Activated CD4-positive, alpha-beta memory T cell treated with anti-CD3 and anti-CD28 coated beads for 36 hours (primary cell): Measurements from ENCODE around the gene GFOD2. TPM values are rescaled to one million over a fixed set of nuclear protein-coding genes. Genes with fewer than 3 reads are reported as not detected.
A peak's percentile ranks its signal among the peaks of the same experiment; 100 is the strongest.

Source experiments
- CTCF ChIA-PET: fragments of 350-600 bp; sonication (Branson Sonifier 250); formaldehyde crosslinking; loops from one replicate; lab custom pipeline; 2021; ENCODE audit warnings: antibody characterized with exemption, inconsistent platforms; lab: Charles Lee
- POLR2A ChIA-PET: fragments of 350-600 bp; sonication (Branson Sonifier 250); formaldehyde crosslinking; loops from one replicate; lab custom pipeline; 2021; ENCODE audit warnings: antibody characterized with exemption; lab: Charles Lee
- DNase-seq: peaks from one replicate; pipeline ENCODE4 v3.0.0-alpha.2; 2020
- H3K27ac Mint-ChIP-seq: one replicate; pipeline ENCODE4 v1.8.0; 2021; ENCODE audit warnings: mixed read lengths
- H3K27me3 Mint-ChIP-seq: one replicate; pipeline ENCODE4 v1.8.0; 2021; ENCODE audit warnings: mixed read lengths
- H3K36me3 Mint-ChIP-seq: one replicate; pipeline ENCODE4 v1.8.0; 2021; ENCODE audit warnings: mixed read lengths
- H3K4me1 Mint-ChIP-seq: one replicate; pipeline ENCODE4 v1.8.0; 2021; ENCODE audit warnings: low read depth, mixed read lengths
- H3K4me3 Mint-ChIP-seq: one replicate; pipeline ENCODE4 v1.8.0; 2021; ENCODE audit warnings: mild to moderate bottlenecking, mixed read lengths
- H3K9me3 Mint-ChIP-seq: one replicate; pipeline ENCODE4 v1.8.0; 2021; ENCODE audit warnings: mixed read lengths
- intact Hi-C: fragments of 100-400 bp; cut with micrococcal nuclease; formaldehyde crosslinking; loops from one replicate; pipeline ENCODE4 v1.15.1; 2023
- total RNA-seq, 2 experiments: library from RNA; stranded (reverse); gene quantifications; one replicate each; pipeline ENCODE4 v1.2.3, GENCODE V29; 2021

Gene GFOD2
- total RNA-seq, 2 experiments from 2014 or later, result 12.6 to 13.7 TPM

DNA sequence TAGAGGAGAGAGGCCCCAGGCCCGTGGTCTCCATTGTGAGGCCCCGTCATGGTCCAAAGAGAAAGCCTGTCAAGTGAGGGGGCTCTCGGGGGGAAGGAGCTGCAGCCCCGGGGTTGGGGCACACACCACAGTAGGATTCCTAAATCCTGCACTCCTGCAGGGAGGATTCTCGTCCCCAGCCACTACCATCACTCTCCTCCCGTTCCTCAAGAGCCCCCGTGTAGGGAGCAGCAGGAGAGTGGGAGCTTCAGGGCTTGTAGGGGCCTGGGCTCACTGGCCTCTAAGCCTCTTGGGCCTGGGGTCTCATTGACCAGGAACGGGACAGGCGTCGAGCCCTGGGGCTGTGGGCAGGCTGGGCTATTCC, 51.7 kb downstream of the GFOD2 start:
- no peak overlapping the region for H3K27ac Mint-ChIP-seq
- H3K9me3 Mint-ChIP-seq, result no peaks in the 10 kb centered on the region

GRCh38 chr16:67666559-67667452, 52.3 kb downstream of the GFOD2 start, which contains the start of the genes C16orf86 and ENKD1:
TSS of gene C16orf86 (plus strand) at chr16:67666814. CDS start at chr16:67666971, 157 bp downstream.
TSS of gene ENKD1 (minus strand) at chr16:67666750. CDS start at chr16:67666442, 308 bp downstream.
- peak; percentile 87 for DNase-seq
- peaks cover 16% of the 10 kb centered on the region for H3K4me1 Mint-ChIP-seq
- intact Hi-C loops, result loop anchor here (2.0 to 10.0 kb wide), 5 partner anchors 52 to 1668 kb away; partner anchors contain the start of genes CENPT, COG8, FHOD1 and GFOD2
- ChIA-PET CTCF (interaction anchor here (0.6 to 7.8 kb wide), 21 partner anchors 9 to 185 kb away, joined by 3 to 91 read pairs (median 4); partner anchors contain the start of genes ATP6V0D1, CARMIL2, CTCF and GFOD2), POLR2A (interaction anchor here (0.6 to 1.4 kb wide), 3 partner anchors 11 to 167 kb away, joined by 3 read pairs; no protein-coding TSS in a partner anchor)
- peak within 1 kb of the TSS; percentile 82 for H3K4me3 Mint-ChIP-seq
- peaks cover 7% of the 10 kb centered on the region for H3K36me3 Mint-ChIP-seq
- no peaks in the 10 kb centered on the region for H3K9me3 Mint-ChIP-seq
- H3K27ac Mint-ChIP-seq, result no peak within 1 kb of the TSS
- no peaks in the 10 kb centered on the region for H3K27me3 Mint-ChIP-seq

More for the DNA sequence above, 51.7 kb downstream of the GFOD2 start:
- Mint-ChIP-seq H3K27me3 (no peaks in the 10 kb centered on the region), H3K4me3 (peak overlapping the region; percentile 82), H3K4me1 (peaks cover 15% of the 10 kb centered on the region), H3K36me3 (peaks cover 7% of the 10 kb centered on the region)
- CTCF ChIA-PET, result interaction anchor here (0.6 to 7.8 kb wide), 22 partner anchors 9 to 186 kb away, joined by 3 to 91 read pairs (median 4); partner anchors contain the start of genes ATP6V0D1, CARMIL2, CTCF and GFOD2
- DNase-seq, result no peak
- intact Hi-C loops, result loop anchor here (2.0 to 10.0 kb wide), 5 partner anchors 51 to 1667 kb away; partner anchors contain the start of genes CENPT, COG8, FHOD1 and GFOD2
- POLR2A ChIA-PET, result interaction anchor here (0.6 to 1.4 kb wide), 3 partner anchors 11 to 166 kb away, joined by 3 read pairs; no protein-coding TSS in a partner anchor

- Mint-ChIP-seq H3K9me3 (no peaks in the 10 kb centered on the region), H3K36me3 (peaks cover 7% of the 10 kb centered on the region), H3K27ac (no peak overlapping the region), H3K27me3 (no peaks in the 10 kb centered on the region), H3K4me1 (peaks cover 24% of the 10 kb centered on the region), H3K4me3 (peak overlapping the region; percentile 76)
- ChIA-PET CTCF (interaction anchor here (1.3 to 7.8 kb wide), 5 partner anchors 21 to 145 kb away, joined by 3 to 91 read pairs (median 18); partner anchors contain the start of genes CARMIL2 and CTCF), POLR2A (interaction anchor here (1.1 to 1.4 kb wide), 2 partner anchors 103 to 140 kb away, joined by 4 to 5 read pairs; partner anchors contain the start of genes RANBP10 and TSNAXIP1)
- intact Hi-C loops, result loop anchor here (2.0 to 10.0 kb wide), 5 partner anchors 53 to 1669 kb away; partner anchors contain the start of genes CENPT, COG8, FHOD1 and GFOD2
- no peak for DNase-seq
Observed at GRCh38 chr16:67666032-67666551, 53.0 kb downstream of the GFOD2 start.

DNA sequence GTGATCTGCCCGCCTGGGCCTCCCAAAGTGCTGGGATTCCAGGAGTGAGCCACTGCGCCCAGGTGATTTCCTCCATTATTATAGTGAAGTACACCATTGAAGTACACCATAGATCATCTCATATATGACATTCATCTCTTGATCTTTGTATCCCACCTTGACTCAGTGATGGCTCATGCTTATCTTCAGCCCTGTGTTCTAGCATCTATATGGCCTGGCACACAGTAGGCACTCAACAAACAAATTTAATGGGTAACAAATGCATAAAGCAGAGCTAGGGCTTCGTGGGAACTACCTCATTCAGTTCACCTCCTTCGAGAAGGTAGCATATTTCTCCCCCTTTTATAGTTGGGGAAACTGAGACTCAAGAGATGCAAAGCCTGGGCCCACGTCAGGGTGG, 53.5 kb downstream of the GFOD2 start:
- H3K4me3 Mint-ChIP-seq, result peak overlapping the region; percentile 76
- ChIA-PET POLR2A (interaction anchor here (1.1 to 1.4 kb wide), 2 partner anchors 102 to 141 kb away, joined by 4 to 5 read pairs; partner anchors contain the start of genes RANBP10 and TSNAXIP1), CTCF (interaction anchor here (1.3 to 7.8 kb wide), 5 partner anchors 20 to 144 kb away, joined by 3 to 91 read pairs (median 18); partner anchors contain the start of genes CARMIL2 and CTCF)
- peaks cover 24% of the 10 kb centered on the region for H3K4me1 Mint-ChIP-seq
- peaks cover 7% of the 10 kb centered on the region for H3K36me3 Mint-ChIP-seq
- no peak overlapping the region for H3K27ac Mint-ChIP-seq
- no peaks in the 10 kb centered on the region for H3K9me3 Mint-ChIP-seq
- no peak for DNase-seq
- no peaks in the 10 kb centered on the region for H3K27me3 Mint-ChIP-seq
- intact Hi-C loops, result loop anchor here (5.0 to 10.0 kb wide), 4 partner anchors 142 to 1669 kb away; partner anchors contain the start of genes CENPT, COG8, FHOD1 and NIP7

GRCh38 chr16:67664871-67665270, 54.2 kb downstream of the GFOD2 start:
- peaks cover 7% of the 10 kb centered on the region for H3K36me3 Mint-ChIP-seq
- POLR2A ChIA-PET, result interaction anchor here (1.4 kb wide), 1 partner anchor 142 kb away, joined by 4 read pairs; the partner anchor contains the start of genes RANBP10 and TSNAXIP1
- no peak overlapping the region for H3K4me3 Mint-ChIP-seq
- intact Hi-C loops, result loop anchor here (5.0 to 10.0 kb wide), 5 partner anchors 118 to 1670 kb away; partner anchors contain the start of genes CENPT, COG8, FHOD1 and NIP7
- no peaks in the 10 kb centered on the region for H3K27me3 Mint-ChIP-seq
- CTCF ChIA-PET, result interaction anchor here (0.8 to 7.8 kb wide), 8 partner anchors 13 to 152 kb away, joined by 3 to 91 read pairs (median 12); partner anchors contain the start of genes CARMIL2, CTCF and GFOD2
- H3K9me3 Mint-ChIP-seq, result no peaks in the 10 kb centered on the region
- no peak for DNase-seq
- H3K4me1 Mint-ChIP-seq, result peaks cover 24% of the 10 kb centered on the region
- H3K27ac Mint-ChIP-seq, result no peak overlapping the region

- intact Hi-C loops, result loop anchor here (5.0 to 10.0 kb wide), 4 partner anchors 117 to 1671 kb away; partner anchors contain the start of genes CENPT, COG8, FHOD1 and NIP7
- Mint-ChIP-seq H3K4me1 (peaks cover 24% of the 10 kb centered on the region), H3K9me3 (no peaks in the 10 kb centered on the region), H3K27ac (no peak overlapping the region), H3K4me3 (no peak overlapping the region), H3K27me3 (no peaks in the 10 kb centered on the region), H3K36me3 (peaks cover 7% of the 10 kb centered on the region)
- ChIA-PET POLR2A (no interaction called here), CTCF (interaction anchor here (0.8 to 7.8 kb wide), 8 partner anchors 8 to 153 kb away, joined by 3 to 91 read pairs (median 6); partner anchors contain the start of genes CARMIL2, CTCF and GFOD2)
- DNase-seq, result no peak
Observed at GRCh38 chr16:67664258-67664657, 54.9 kb downstream of the GFOD2 start.

DNA sequence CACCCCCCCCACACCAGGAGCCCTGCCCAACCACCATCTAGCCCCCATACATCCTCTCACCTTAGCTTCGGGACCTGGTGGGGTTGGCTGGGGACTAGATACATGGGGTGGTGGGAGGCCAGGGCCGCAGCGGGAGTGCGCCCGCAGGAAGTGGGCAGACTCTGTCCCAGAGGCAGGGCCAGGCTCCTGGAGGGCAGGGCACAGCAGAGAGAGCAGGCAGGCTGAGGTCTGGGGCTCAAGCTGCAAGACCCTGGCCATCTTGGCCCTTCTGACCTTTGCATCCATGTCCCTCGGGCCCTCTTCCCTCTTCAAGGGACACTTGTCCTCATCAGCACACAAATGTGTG, 55.3 kb downstream of the GFOD2 start:
- CTCF ChIA-PET, result interaction anchor here (0.8 to 7.8 kb wide), 10 partner anchors 9 to 358 kb away, joined by 3 to 91 read pairs (median 5); partner anchors contain the start of genes CARMIL2, CTCF and GFOD2
- Mint-ChIP-seq H3K4me3 (no peak overlapping the region), H3K27me3 (no peaks in the 10 kb centered on the region), H3K36me3 (peaks cover 10% of the 10 kb centered on the region), H3K9me3 (no peaks in the 10 kb centered on the region), H3K27ac (no peak overlapping the region), H3K4me1 (peaks cover 28% of the 10 kb centered on the region)
- no peak for DNase-seq
- intact Hi-C loops, result loop anchor here (5.0 to 10.0 kb wide), 4 partner anchors 117 to 1671 kb away; partner anchors contain the start of genes CENPT, COG8, FHOD1 and NIP7
- POLR2A ChIA-PET, result no interaction called here

GRCh38 chr16:67663151-67663876, 55.8 kb downstream of the GFOD2 start:
- Mint-ChIP-seq H3K36me3 (peaks cover 10% of the 10 kb centered on the region), H3K4me1 (peaks cover 34% of the 10 kb centered on the region), H3K9me3 (no peaks in the 10 kb centered on the region), H3K4me3 (no peak overlapping the region), H3K27ac (peak overlapping the region; percentile 30), H3K27me3 (no peaks in the 10 kb centered on the region)
- intact Hi-C loops, result loop anchor here (5.0 to 10.0 kb wide), 4 partner anchors 116 to 1671 kb away; partner anchors contain the start of genes CENPT, COG8, FHOD1 and NIP7
- ChIA-PET CTCF (interaction anchor here (0.8 to 7.8 kb wide), 14 partner anchors 9 to 358 kb away, joined by 3 to 91 read pairs (median 5); partner anchors contain the start of genes CARMIL2, CTCF and GFOD2), POLR2A (interaction anchor here (1.1 kb wide), 1 partner anchor 19 kb away, joined by 4 read pairs; the partner anchor contains the start of gene CARMIL2)
- DNase-seq, result peak; percentile 55

DNA sequence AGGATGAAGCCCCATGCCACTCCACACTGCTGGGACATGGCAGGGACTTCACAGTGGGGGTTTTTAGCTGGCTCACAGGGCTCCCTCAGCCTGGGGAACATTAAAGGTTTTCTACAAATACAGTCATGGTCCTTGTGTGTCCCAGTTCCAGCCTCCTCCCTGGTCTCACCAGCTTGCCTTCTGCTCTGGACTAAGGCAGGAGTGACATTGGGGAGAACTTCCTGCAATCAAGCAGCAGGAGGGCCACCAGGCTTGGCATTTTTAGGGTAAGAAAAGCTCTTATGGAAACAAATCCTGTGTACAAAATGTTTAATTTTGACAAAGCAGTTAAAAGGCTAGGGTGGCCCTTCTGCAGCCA, 56.5 kb downstream of the GFOD2 start:
- Mint-ChIP-seq H3K4me3 (no peak overlapping the region), H3K36me3 (peaks cover 10% of the 10 kb centered on the region), H3K27me3 (no peaks in the 10 kb centered on the region), H3K4me1 (peaks cover 38% of the 10 kb centered on the region), H3K9me3 (no peaks in the 10 kb centered on the region), H3K27ac (no peak overlapping the region)
- no peak for DNase-seq
- intact Hi-C loops, result loop anchor here (5.0 to 10.0 kb wide), 4 partner anchors 115 to 1672 kb away; partner anchors contain the start of genes CENPT, COG8, FHOD1 and NIP7
- POLR2A ChIA-PET, result interaction anchor here (1.1 kb wide), 1 partner anchor 18 kb away, joined by 4 read pairs; the partner anchor contains the start of gene CARMIL2
- CTCF ChIA-PET, result interaction anchor here (0.8 to 3.8 kb wide), 8 partner anchors 11 to 211 kb away, joined by 3 to 43 read pairs (median 5); partner anchors contain the start of gene CARMIL2
